GM19025 (cell line): ENCODE measurements around the gene ZNF516.

Experiments used
- ATAC-seq: cut with Tn5 transposase; IDR thresholded peaks from one replicate; pipeline ENCODE4 v1.9.1; 2021; ENCODE audit warnings: mild to moderate bottlenecking, low read depth, moderate library complexity; ENCODE audit not compliant: unreplicated experiment

ZNF516 gene

GRCh38 chr18:76353046-76353445, 142.0 kb downstream of the ZNF516 start:
- ATAC-seq: no peak

- no peak for ATAC-seq
These were observed 143.0 kb downstream of the ZNF516 start for GRCh38 chr18:76351961-76352581.

GRCh38 chr18:76350134-76351025, 144.7 kb downstream of the ZNF516 start:
- ATAC-seq: no peak

GRCh38 chr18:76349067-76349715, 145.9 kb downstream of the ZNF516 start:
- peak; percentile 52 for ATAC-seq

- no peak for ATAC-seq
These were observed 146.6 kb downstream of the ZNF516 start for GRCh38 chr18:76348267-76349066.

- ATAC-seq: no peak
These were observed 147.7 kb downstream of the ZNF516 start for GRCh38 chr18:76347341-76347740.

- no peak for ATAC-seq
These were observed 148.4 kb downstream of the ZNF516 start for GRCh38 chr18:76346490-76347130.

GRCh38 chr18:76345901-76346300, 149.1 kb downstream of the ZNF516 start:
- ATAC-seq: no peak

GRCh38 chr18:76343938-76344569, 151.0 kb downstream of the ZNF516 start:
- no peak for ATAC-seq

GRCh38 chr18:76340410-76340809, 154.6 kb downstream of the ZNF516 start:
- ATAC-seq: no peak

- no peak for ATAC-seq
These were observed 155.8 kb downstream of the ZNF516 start for GRCh38 chr18:76339246-76339620.

GRCh38 chr18:76338619-76339245, 156.3 kb downstream of the ZNF516 start:
- no peak for ATAC-seq

GRCh38 chr18:76338088-76338487, 157.0 kb downstream of the ZNF516 start:
- no peak for ATAC-seq

GRCh38 chr18:76335859-76336640, 159.0 kb downstream of the ZNF516 start:
- ATAC-seq: no peak

GRCh38 chr18:76328140-76328539, 166.9 kb downstream of the ZNF516 start:
- no peak for ATAC-seq

- ATAC-seq: no peak
These were observed 171.2 kb downstream of the ZNF516 start for GRCh38 chr18:76323891-76324290.

GRCh38 chr18:76322686-76323085, 172.4 kb downstream of the ZNF516 start:
- ATAC-seq: no peak

- no peak for ATAC-seq
These were observed 175.7 kb downstream of the ZNF516 start for GRCh38 chr18:76319366-76319765.
